Right ventricle myocardium superior (tissue), 1 donor: Measurements from ENCODE around the gene TMEM95. TPM values are rescaled to one million over a fixed set of nuclear protein-coding genes. Genes with fewer than 3 reads are reported as not detected.

Experiments used
- ATAC-seq: fragments of 200-7000 bp; cut with Tn5 transposase; one replicate; pipeline ENCODE4 v1.9.1; 2020; ENCODE audit warnings: mild to moderate bottlenecking; ENCODE audit not compliant: poor library complexity
- DNase-seq: peaks from one replicate; pipeline ENCODE4 v3.0.0-alpha.2; 2020
- intact Hi-C: fragments of 100-400 bp; cut with DNase I; formaldehyde crosslinking; loops from one replicate; pipeline ENCODE4 v1.11.2; 2022
- total RNA-seq: library from RNA; stranded (reverse); fragmentation: NEBNext Ultra II Directional; extraction: Animal tissue kit (Norgen Biotek cat#: 25700); gene quantifications from one replicate; pipeline ENCODE4 v1.2.1, GENCODE V29; 2021
- donor health status: DM: no; HTN: yes; CAD: no; lungs with severe emphysema.

The TMEM95 gene
- total RNA-seq, 1 donor from 2014 or later = not detected

GRCh38 chr17:7389924-7390910, 35.3 kb downstream of the TMEM95 start:
- DNase-seq (no peak), ATAC-seq (no peak)
- intact Hi-C loops = loop anchor here (5.0 kb wide), 1 partner anchor 33 kb away; the partner anchor contains the start of gene TMEM95

GRCh38 chr17:7391307-7391706, 36.4 kb downstream of the TMEM95 start:
- no peak for DNase-seq
- no peak for ATAC-seq
- intact Hi-C loops = loop anchor here (5.0 kb wide), 1 partner anchor 34 kb away; the partner anchor contains the start of gene TMEM95

- intact Hi-C loops = loop anchor here (5.0 kb wide), 1 partner anchor 36 kb away; the partner anchor contains the start of gene TMEM95
- ATAC-seq (no peak), DNase-seq (no peak)
Observed at GRCh38 chr17:7392696-7393612, 38.0 kb downstream of the TMEM95 start.

GRCh38 chr17:7393613-7394451, 38.9 kb downstream of the TMEM95 start:
- intact Hi-C loops = loop anchor here (5.0 kb wide), 1 partner anchor 37 kb away; the partner anchor contains the start of gene TMEM95
- no peak for DNase-seq
- peak; percentile 20 for ATAC-seq

- peak; percentile 95 for ATAC-seq
- intact Hi-C loops = loop anchor here (5.0 kb wide), 1 partner anchor 37 kb away; the partner anchor contains the start of gene TMEM95
- DNase-seq = peak; percentile 95
Observed at GRCh38 chr17:7394452-7395191, 39.7 kb downstream of the TMEM95 start, which contains the start of gene PLSCR3. Gene PLSCR3 (minus strand): TSS chr17:7394525. CDS start chr17:7394110, 415 bp downstream.

GRCh38 chr17:7396147-7396546, 41.2 kb downstream of the TMEM95 start:
- intact Hi-C loops = no loop called here
- DNase-seq (no peak), ATAC-seq (no peak)

GRCh38 chr17:7398612-7399011, 43.7 kb downstream of the TMEM95 start:
- DNase-seq (no peak), ATAC-seq (no peak)
- intact Hi-C loops = no loop called here

- ATAC-seq (peak; percentile 24), DNase-seq (peak; percentile 83)
- intact Hi-C loops = no loop called here
Observed at GRCh38 chr17:7403043-7403726, 48.2 kb downstream of the TMEM95 start.

- no peak for DNase-seq
- peak; percentile 61 for ATAC-seq
- intact Hi-C loops = no loop called here
Observed at GRCh38 chr17:7403727-7403976, 48.7 kb downstream of the TMEM95 start.

- ATAC-seq = peak; percentile 93
- intact Hi-C loops = no loop called here
- DNase-seq = peak; percentile 99
Observed at GRCh38 chr17:7403977-7404736, 49.2 kb downstream of the TMEM95 start, which contains the start of gene TMEM256. Gene TMEM256 (minus strand): TSS chr17:7404097. CDS start chr17:7404084, 13 bp downstream.

- intact Hi-C loops = no loop called here
- peak; percentile 52 for ATAC-seq
- peak; percentile 83 for DNase-seq
Observed at GRCh38 chr17:7404737-7405349, 49.9 kb downstream of the TMEM95 start.

- intact Hi-C loops = no loop called here
Observed at GRCh38 chr17:7405350-7406234, 50.6 kb downstream of the TMEM95 start.

GRCh38 chr17:7406235-7406825, 51.4 kb downstream of the TMEM95 start:
- no peak for DNase-seq
- intact Hi-C loops = no loop called here
- ATAC-seq = no peak

More at GRCh38 chr17:7405350-7406234, 50.6 kb downstream of the TMEM95 start:
- no peak for ATAC-seq
- no peak for DNase-seq
